RWPE2 (cell line): ENCODE measurements around the gene SKI.

Experiments used
- ATAC-seq: fragments of 200-7000 bp; cut with Tn5 transposase; 3 replicates; pipeline ENCODE4 v1.9.1; 2021; ENCODE audit warnings: low read depth
- DNase-seq: peaks from one replicate; pipeline ENCODE4 v3.0.0-alpha.2; 2020; ENCODE audit warnings: low spot score
- H3K27ac ChIP-seq: fragments of 450-650 bp; 2 replicates; pipeline ENCODE4 v1.5.1; 2017; ENCODE audit warnings: mild to moderate bottlenecking; ENCODE audit not compliant: poor library complexity, severe bottlenecking
- H3K27me3 ChIP-seq: fragments of 250-450 bp; sonication (Bioruptor Pico); 2 replicates; pipeline ENCODE4 v1.5.1; 2021; ENCODE audit warnings: mild to moderate bottlenecking, moderate library complexity; ENCODE audit not compliant: insufficient read depth, poor library complexity, severe bottlenecking
- H3K36me3 ChIP-seq: fragments of 250-450 bp; sonication (Bioruptor Pico); 2 replicates; pipeline ENCODE4 v1.5.1; 2020; ENCODE audit warnings: low read depth, mild to moderate bottlenecking, moderate library complexity
- H3K4me1 ChIP-seq: fragments of 250-450 bp; sonication (Bioruptor Pico); 2 replicates; pipeline ENCODE4 v1.5.1; 2021; ENCODE audit warnings: mild to moderate bottlenecking, moderate library complexity; ENCODE audit not compliant: insufficient read depth, poor library complexity, severe bottlenecking
- H3K4me3 ChIP-seq: fragments of 250-450 bp; sonication (Bioruptor Pico); 2 replicates; pipeline ENCODE4 v1.5.1; 2021; ENCODE audit warnings: mild to moderate bottlenecking, moderate library complexity; ENCODE audit not compliant: severe bottlenecking
- H3K9me3 ChIP-seq: fragments of 250-450 bp; sonication (Bioruptor Pico); 2 replicates; pipeline ENCODE4 v1.5.1; 2021; ENCODE audit warnings: mild to moderate bottlenecking, moderate library complexity; ENCODE audit not compliant: severe bottlenecking
- TF ChIP-seq, protein P1 (sequence below): fragments of 450-650 bp; IDR thresholded peaks from one replicate; pipeline ENCODE4 v1.5.1; 2017; ENCODE audit warnings: mild to moderate bottlenecking, moderate library complexity; ENCODE audit not compliant: poor library complexity, severe bottlenecking

The SKI gene

DNA sequence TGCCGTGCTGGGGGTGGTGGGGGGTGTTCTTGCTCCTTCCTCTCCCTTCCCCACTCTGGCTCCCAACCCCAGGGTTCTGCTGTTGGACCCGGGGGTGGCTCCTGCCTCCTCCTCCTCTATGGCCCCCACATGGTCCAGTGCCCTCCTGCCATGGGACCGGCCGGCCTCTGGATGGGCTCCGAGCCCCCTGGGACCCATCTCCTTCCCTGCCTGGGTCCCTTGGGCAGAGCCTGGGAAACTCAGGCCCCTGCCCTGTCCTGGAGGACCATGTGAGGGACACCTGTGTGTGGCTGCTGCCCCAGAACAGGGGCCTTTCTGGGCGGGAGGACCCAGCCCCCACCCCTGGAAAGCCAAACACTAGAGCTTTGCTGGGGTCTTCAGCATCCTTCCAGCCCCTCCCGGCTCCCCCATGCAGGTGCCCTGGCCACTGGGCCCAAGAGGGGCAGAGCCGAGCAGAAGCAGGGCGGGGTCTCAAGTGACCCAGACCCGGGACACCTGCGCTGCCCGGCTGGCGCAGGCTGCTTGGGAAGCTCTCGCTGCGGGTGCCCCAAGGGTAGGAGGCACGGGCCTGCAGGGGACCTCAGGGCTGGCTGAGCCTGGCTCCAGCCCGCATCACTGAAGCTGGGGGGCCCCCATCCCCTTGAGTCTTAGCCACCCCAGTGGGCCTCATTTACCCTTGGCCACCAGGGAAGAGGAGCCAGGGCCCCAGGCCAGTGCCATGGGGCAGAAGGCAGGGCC lies 31.0 kb upstream of the SKI start:
- TF ChIP-seq, protein P1, sequence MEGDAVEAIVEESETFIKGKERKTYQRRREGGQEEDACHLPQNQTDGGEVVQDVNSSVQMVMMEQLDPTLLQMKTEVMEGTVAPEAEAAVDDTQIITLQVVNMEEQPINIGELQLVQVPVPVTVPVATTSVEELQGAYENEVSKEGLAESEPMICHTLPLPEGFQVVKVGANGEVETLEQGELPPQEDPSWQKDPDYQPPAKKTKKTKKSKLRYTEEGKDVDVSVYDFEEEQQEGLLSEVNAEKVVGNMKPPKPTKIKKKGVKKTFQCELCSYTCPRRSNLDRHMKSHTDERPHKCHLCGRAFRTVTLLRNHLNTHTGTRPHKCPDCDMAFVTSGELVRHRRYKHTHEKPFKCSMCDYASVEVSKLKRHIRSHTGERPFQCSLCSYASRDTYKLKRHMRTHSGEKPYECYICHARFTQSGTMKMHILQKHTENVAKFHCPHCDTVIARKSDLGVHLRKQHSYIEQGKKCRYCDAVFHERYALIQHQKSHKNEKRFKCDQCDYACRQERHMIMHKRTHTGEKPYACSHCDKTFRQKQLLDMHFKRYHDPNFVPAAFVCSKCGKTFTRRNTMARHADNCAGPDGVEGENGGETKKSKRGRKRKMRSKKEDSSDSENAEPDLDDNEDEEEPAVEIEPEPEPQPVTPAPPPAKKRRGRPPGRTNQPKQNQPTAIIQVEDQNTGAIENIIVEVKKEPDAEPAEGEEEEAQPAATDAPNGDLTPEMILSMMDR = no peak
- H3K9me3 ChIP-seq = no peaks in the 10 kb centered on the region
- H3K4me3 ChIP-seq = no peak overlapping the region
- no peak overlapping the region for H3K27ac ChIP-seq
- H3K27me3 ChIP-seq = no peaks in the 10 kb centered on the region
- DNase-seq (no peak), ATAC-seq (no peak)
- no peaks in the 10 kb centered on the region for H3K4me1 ChIP-seq
- H3K36me3 ChIP-seq = no peaks in the 10 kb centered on the region; the same call in 1 of the 2 replicates

DNA sequence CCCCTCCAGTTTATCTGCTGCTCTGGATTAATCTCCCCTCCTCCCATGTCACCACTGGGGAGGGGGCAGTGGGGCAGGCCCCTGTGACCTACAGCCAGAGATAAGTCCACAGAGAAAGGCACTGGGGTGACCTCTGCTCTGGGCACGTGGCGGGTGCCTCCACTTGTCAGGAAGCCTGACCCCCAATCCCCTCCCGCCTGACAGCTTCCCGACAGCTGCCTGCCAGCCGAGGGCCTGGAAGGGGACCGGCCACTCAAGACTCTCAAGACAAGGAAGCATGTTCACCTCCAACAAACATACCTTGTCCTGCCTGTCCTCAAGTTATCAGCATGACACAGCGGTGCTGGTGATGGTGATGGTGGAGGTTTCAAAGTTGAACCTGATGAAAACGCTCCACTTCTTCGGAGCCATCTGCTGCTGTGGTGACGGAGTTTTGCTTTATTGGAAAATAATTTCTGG lies 30.4 kb upstream of the SKI start:
- no peaks in the 10 kb centered on the region for H3K4me1 ChIP-seq
- ATAC-seq (no peak), DNase-seq (no peak)
- no peak overlapping the region for H3K4me3 ChIP-seq
- H3K27ac ChIP-seq = no peak overlapping the region
- TF ChIP-seq, protein P1 = no peak
- no peaks in the 10 kb centered on the region for H3K27me3 ChIP-seq
- no peaks in the 10 kb centered on the region for H3K9me3 ChIP-seq
- no peaks in the 10 kb centered on the region for H3K36me3 ChIP-seq

DNA sequence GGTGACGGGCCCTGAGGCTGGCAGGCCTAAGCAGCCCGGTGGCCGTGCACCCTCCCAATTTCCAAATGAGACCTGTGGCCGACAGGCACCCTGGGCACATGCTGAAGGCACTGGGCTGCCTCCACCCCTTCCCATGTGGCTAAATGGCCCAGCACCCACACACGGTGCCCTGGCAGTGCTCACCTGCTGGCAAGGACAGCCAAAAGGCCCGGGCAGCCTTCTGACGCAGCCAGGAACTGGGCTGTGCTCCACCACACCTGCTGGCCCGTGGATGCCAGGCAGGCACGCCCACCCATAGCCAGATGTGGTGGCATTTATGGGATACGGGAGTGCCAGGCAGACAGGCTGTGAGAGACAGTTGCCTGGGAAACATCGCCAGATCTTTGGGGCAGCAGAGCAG lies 29.5 kb upstream of the SKI start:
- Histone ChIP-seq H3K9me3 (no peaks in the 10 kb centered on the region), H3K4me1 (no peaks in the 10 kb centered on the region), H3K27me3 (no peaks in the 10 kb centered on the region), H3K27ac (peak overlapping the region; percentile 30), H3K4me3 (no peak overlapping the region), H3K36me3 (no peaks in the 10 kb centered on the region)
- DNase-seq (no peak), ATAC-seq (no peak)
- TF ChIP-seq, protein P1 = no peak

DNA sequence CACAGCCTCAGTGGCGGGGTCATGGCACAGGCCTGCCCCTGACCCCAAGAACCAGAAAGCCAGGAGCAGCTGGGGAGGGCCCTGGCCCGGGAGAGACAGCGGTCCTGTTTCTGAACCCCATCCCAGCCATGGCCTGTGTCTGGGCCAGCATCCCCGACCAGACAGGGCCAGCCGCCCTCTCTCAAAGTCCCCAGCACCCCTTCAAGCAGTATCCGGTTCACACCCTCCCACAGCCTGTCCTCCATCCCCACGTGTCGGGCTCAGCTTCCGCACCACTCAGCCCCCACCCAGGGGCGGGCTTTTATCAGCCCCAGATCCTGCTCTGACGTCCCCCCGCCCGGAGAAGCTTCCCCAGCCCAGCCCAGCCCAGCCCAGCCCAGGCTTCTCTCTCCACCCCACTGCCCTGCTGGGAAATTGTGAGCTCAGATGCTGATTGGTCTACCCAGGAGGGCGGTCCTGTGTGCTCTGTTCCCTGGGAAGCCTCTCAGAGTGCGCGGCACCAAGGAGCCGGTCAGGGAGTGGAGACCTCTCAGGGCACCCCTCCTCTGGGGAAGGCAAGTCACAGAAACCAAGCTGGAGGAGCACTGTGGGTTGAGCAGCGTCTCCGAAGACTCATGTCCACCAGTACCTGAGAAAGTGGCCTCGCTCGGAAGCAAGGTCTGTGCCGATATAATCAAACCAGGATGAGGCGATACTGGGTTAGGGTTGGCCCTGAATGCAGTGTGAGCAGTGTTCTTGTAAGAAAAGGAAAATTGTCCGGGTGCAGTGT lies 28.9 kb upstream of the SKI start:
- Histone ChIP-seq H3K36me3 (no peaks in the 10 kb centered on the region), H3K4me3 (peak overlapping the region; percentile 36), H3K4me1 (no peaks in the 10 kb centered on the region), H3K27me3 (no peaks in the 10 kb centered on the region), H3K9me3 (no peaks in the 10 kb centered on the region), H3K27ac (peak overlapping the region; percentile 30)
- peak; percentile 74 for ATAC-seq
- TF ChIP-seq, protein P1 = no peak
- DNase-seq = no peak
